Activated CD4-positive, CD25-positive, alpha-beta regulatory T cell (primary cell): ENCODE data around the gene BRME1.

Experiments
- DNase-seq, 4 experiments: peaks; one replicate each; lab custom pipeline; 2025; lab: John Stamatoyannopoulos, UW

BRME1 gene

GRCh38 chr19:13905634-13906520 lies at the start of gene BRME1, which contains the start of gene CC2D1A:
BRME1 (minus strand) TSS chr19:13906117; CDS start chr19:13904892, 1,225 bp downstream.
CC2D1A (plus strand) TSS chr19:13906201; CDS start chr19:13906442, 241 bp downstream.
- DNase-seq: peak; percentile 88 to 93 (median 90)

- DNase-seq: no peak
These were observed 48.3 kb upstream of the BRME1 start for GRCh38 chr19:13954185-13954584.

GRCh38 chr19:13952931-13953531 lies 47.1 kb upstream of the BRME1 start:
- no peak for DNase-seq

GRCh38 chr19:13952154-13952930 lies 46.4 kb upstream of the BRME1 start, which contains the start of gene DCAF15:
DCAF15 (plus strand) TSS chr19:13952509; CDS start chr19:13952513, 4 bp downstream.
- DNase-seq: peak; percentile 95 to 98 (median 97)

- DNase-seq: no peak
These were observed 45.9 kb upstream of the BRME1 start for GRCh38 chr19:13951799-13952153.

- DNase-seq: no peak
These were observed 45.1 kb upstream of the BRME1 start for GRCh38 chr19:13951043-13951442.

GRCh38 chr19:13946414-13946813 lies 40.5 kb upstream of the BRME1 start:
- DNase-seq: no peak

GRCh38 chr19:13942023-13942684 lies 36.2 kb upstream of the BRME1 start:
- no peak for DNase-seq

- DNase-seq: no peak
These were observed 32.6 kb upstream of the BRME1 start, which contains the start of gene PODNL1 for GRCh38 chr19:13938301-13939064. PODNL1 (minus strand) TSS chr19:13938417; CDS start chr19:13938181, 236 bp downstream.

GRCh38 chr19:13937479-13938300 lies 31.8 kb upstream of the BRME1 start:
- DNase-seq: no peak

GRCh38 chr19:13935765-13936510 lies 30.0 kb upstream of the BRME1 start:
- DNase-seq: no peak

- DNase-seq: no peak
These were observed 28.8 kb upstream of the BRME1 start for GRCh38 chr19:13934785-13935109.

GRCh38 chr19:13932911-13933393 lies 27.0 kb upstream of the BRME1 start:
- DNase-seq: no peak

GRCh38 chr19:13932149-13932637 lies 26.3 kb upstream of the BRME1 start:
- no peak for DNase-seq

- DNase-seq: no peak
These were observed 25.7 kb upstream of the BRME1 start for GRCh38 chr19:13931391-13932148.

GRCh38 chr19:13930402-13930801 lies 24.5 kb upstream of the BRME1 start:
- DNase-seq: no peak

- DNase-seq: no peak
These were observed 24.0 kb upstream of the BRME1 start for GRCh38 chr19:13929956-13930355.

GRCh38 chr19:13929340-13929739 lies 23.4 kb upstream of the BRME1 start:
- no peak for DNase-seq
